Endothelial cell of umbilical vein (primary cell): ENCODE measurements around the gene PPP1R7. TPM values are rescaled to one million over a fixed set of nuclear protein-coding genes. Genes with fewer than 3 reads are reported as not detected.

Experiments used
- BruUV-seq: library from RNA; stranded (reverse); fragments of 400-500 nt; replicated peaks from 2 replicates; lab custom pipeline; 2021; lab: Mats Ljungman, UMichigan
- CTCF ChIA-PET: fragments of 300-600, 350-600 bp; sonication (Branson Sonifier 250); formaldehyde crosslinking; loops from one replicate; lab custom pipeline; 2021; ENCODE audit warnings: antibody characterized with exemption, inconsistent platforms; lab: Charles Lee
- POLR2A ChIA-PET: fragments of 300-600, 350-600 bp; sonication (Branson Sonifier 250); formaldehyde crosslinking; loops from one replicate; lab custom pipeline; 2021; ENCODE audit warnings: antibody characterized with exemption, inconsistent platforms; lab: Charles Lee
- DNase-seq: peaks from one replicate; pipeline ENCODE4 v3.0.0-alpha.2; 2011; ENCODE audit warnings: low read depth, low spot score
- FAIRE-seq: peaks from 2 replicates; lab custom pipeline; 2011; peaks lifted over from hg19 to GRCh38; lab: Jason Lieb, UNC
- H2AFZ ChIP-seq: 2 replicates; pipeline ENCODE4 v1.6.0; 2012; ENCODE audit warnings: low read depth, low read length, control low read depth, inconsistent platforms
- H3K27ac ChIP-seq: 2 replicates; pipeline ENCODE4 v1.5.1; 2011; ENCODE audit warnings: low read depth, mild to moderate bottlenecking, control low read depth, low read length, moderate library complexity; ENCODE audit not compliant: insufficient read depth
- H3K27me3 ChIP-seq, 2 experiments: 2 replicates each; pipeline versions ENCODE4 v1.6.0 to v1.6.1; 2011; ENCODE audit warnings: low read length in 2 of 2, mixed read lengths in 1 of 2; ENCODE audit not compliant: control insufficient read depth in 2 of 2, insufficient read depth in 2 of 2
- H3K36me3 ChIP-seq, 2 experiments: 2 replicates in 1 of 2; 3 replicates in 1 of 2; pipeline ENCODE4 v1.5.1; 2011; ENCODE audit warnings: low read length in 2 of 2, mild to moderate bottlenecking in 1 of 2, moderate library complexity in 1 of 2; ENCODE audit not compliant: control insufficient read depth in 2 of 2, insufficient read depth in 2 of 2; ENCODE audit errors: extremely low read depth in 1 of 2
- H3K4me1 ChIP-seq: 3 replicates; pipeline ENCODE4 v1.5.1; 2011; ENCODE audit warnings: mild to moderate bottlenecking, low read length; ENCODE audit not compliant: control insufficient read depth, insufficient read depth; ENCODE audit errors: extremely low read depth
- H3K4me2 ChIP-seq: 2 replicates; pipeline ENCODE4 v1.6.1; 2011; ENCODE audit warnings: low read length, control low read depth, mixed read lengths; ENCODE audit not compliant: insufficient read depth
- H3K4me3 ChIP-seq, 3 experiments: fragments of 200-600 bp in 1 of 3; sonication (generic), shearing (Covaris generic) in 1 of 3; replicated peaks in 1 of 3; 2 replicates each; pipeline ENCODE4 v1.5.1; 2011 to 2016; ENCODE audit warnings: control low read depth in 3 of 3, low read length in 3 of 3, mild to moderate bottlenecking in 2 of 3, inconsistent platforms in 1 of 3, low read depth in 1 of 3, moderate library complexity in 1 of 3; ENCODE audit not compliant: insufficient read depth in 1 of 3
- H3K79me2 ChIP-seq: 2 replicates; pipeline ENCODE4 v1.6.0; 2012; ENCODE audit warnings: low read length, inconsistent platforms; ENCODE audit not compliant: control insufficient read depth, insufficient read depth
- H3K9ac ChIP-seq: replicated peaks from 2 replicates; pipeline ENCODE3; 2011; ENCODE audit warnings: low read length, control low read depth; ENCODE audit not compliant: insufficient read depth; ENCODE audit errors: extremely low read depth
- H3K9me1 ChIP-seq: replicated peaks from 3 replicates; pipeline ENCODE4 v1.6.0; 2011; ENCODE audit warnings: mild to moderate bottlenecking, low read length; ENCODE audit not compliant: control insufficient read depth, insufficient read depth; ENCODE audit errors: extremely low read depth
- H3K9me3 ChIP-seq: replicated peaks from 2 replicates; pipeline ENCODE4 v1.5.1; 2012; ENCODE audit warnings: low read length, inconsistent platforms; ENCODE audit not compliant: control insufficient read depth, insufficient read depth
- H4K20me1 ChIP-seq: replicated peaks from 2 replicates; pipeline ENCODE3; 2011; ENCODE audit warnings: mild to moderate bottlenecking, low read length; ENCODE audit not compliant: control insufficient read depth, insufficient read depth; ENCODE audit errors: extremely low read depth
- EZH2 ChIP-seq: IDR thresholded peaks from 2 replicates; pipeline ENCODE4 v1.6.1; 2012; ENCODE audit warnings: borderline replicate concordance, low read depth, mild to moderate bottlenecking, moderate library complexity, low read length, inconsistent platforms; ENCODE audit not compliant: severe bottlenecking
- FOS ChIP-seq: IDR thresholded peaks from 2 replicates; pipeline ENCODE4 v1.6.1; 2011; ENCODE audit warnings: mild to moderate bottlenecking, low read length, moderate library complexity, borderline replicate concordance; ENCODE audit not compliant: insufficient read depth
- GATA2 ChIP-seq: IDR thresholded peaks from 2 replicates; pipeline ENCODE4 v1.7.0; 2011; ENCODE audit warnings: low read depth, mild to moderate bottlenecking, moderate library complexity, mixed read lengths, low read length; ENCODE audit not compliant: insufficient read length, insufficient read depth
- JUN ChIP-seq: IDR thresholded peaks from 2 replicates; pipeline ENCODE4 v1.6.1; 2011; ENCODE audit warnings: borderline replicate concordance, low read depth; ENCODE audit not compliant: insufficient read length, insufficient read depth
- MYC ChIP-seq: IDR thresholded peaks from one replicate; pipeline ENCODE4 v1.6.1; 2011; ENCODE audit warnings: mild to moderate bottlenecking, low read depth, low read length
- POLR2A ChIP-seq: IDR thresholded peaks from 2 replicates; pipeline ENCODE4 v1.6.1; 2012; ENCODE audit warnings: low read depth, mild to moderate bottlenecking, control low read depth, low read length
- POLR2AphosphoS5 ChIP-seq: IDR thresholded peaks from 2 replicates; pipeline ENCODE4 v1.6.1; 2012; ENCODE audit warnings: low read depth, mild to moderate bottlenecking, control low read depth, low read length, moderate library complexity; ENCODE audit not compliant: insufficient read depth
- dilution Hi-C: fragments of 300-500 bp; cut with MboI; formaldehyde crosslinking; loops from one replicate; pipeline ENCODE4 v1.15.0; 2019; ENCODE audit warnings: low sequenced_read_pairs; ENCODE audit not compliant: extremely low pct_ligation_motif_present
- intact Hi-C: fragments of 100-400 bp; cut with micrococcal nuclease; formaldehyde crosslinking; loops from one replicate; pipeline ENCODE4 v1.10.0; 2022
- polyA plus RNA-seq, 4 experiments: library from polyadenylated mRNA; depleted of rRNA in 3 of 4; stranded (reverse) in 3 of 4; unstranded in 1 of 4; fragments of >200 nt; gene quantifications; 2 replicates each; pipeline versions ENCODE4 v1.2.1 to v1.2.3, GENCODE V29; 2011 to 2012; ENCODE audit warnings: missing spikeins in 1 of 4
- total RNA-seq: library from RNA; stranded (reverse); gene quantifications from 2 replicates; pipeline ENCODE4 v1.2.3, GENCODE V29; 2021
- TF ChIP-seq, protein P1 (sequence below), 2 donors: IDR thresholded peaks; 1 replicate in 1 of 2; 2 replicates in 1 of 2; pipeline ENCODE4 v1.5.1; 2011; ENCODE audit warnings: low read length in 2 of 2, mild to moderate bottlenecking in 2 of 2, moderate library complexity in 2 of 2, control low read depth in 1 of 2, inconsistent platforms in 1 of 2, low read depth in 1 of 2; ENCODE audit not compliant: insufficient read depth in 1 of 2; ENCODE audit errors: extremely low read depth in 1 of 2
- TF ChIP-seq, protein P2 (sequence below): IDR thresholded peaks from 2 replicates; pipeline ENCODE4 v1.6.1; 2011; ENCODE audit not compliant: insufficient read depth, insufficient read length

The PPP1R7 gene
- total and polyA plus RNA-seq, 2 donors (not counting 3 experiments of a cell fraction or from before 2014, with no cell fraction given) = 30.3 to 60.8 TPM

DNA sequence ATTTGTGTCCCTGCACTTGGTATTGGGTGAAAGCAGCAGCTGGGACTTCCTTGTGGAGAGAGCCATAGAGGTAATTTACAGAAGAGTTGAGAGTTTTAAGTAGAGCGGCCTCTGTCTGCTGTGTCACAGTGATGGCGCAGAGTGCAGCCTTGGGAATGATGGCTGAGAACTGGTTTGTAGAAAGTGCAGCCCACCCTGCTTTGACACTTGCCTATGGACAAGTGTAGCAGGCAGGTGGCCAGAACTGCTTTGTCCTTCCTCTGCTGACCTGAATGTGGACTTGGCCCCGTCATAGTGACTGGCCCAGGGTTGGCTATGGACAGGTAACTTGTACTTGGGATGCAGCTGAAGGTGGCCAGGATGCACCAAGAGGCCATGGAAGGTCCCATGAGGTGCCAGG is 31.9 kb downstream of the PPP1R7 start:
- H3K36me3 ChIP-seq = peaks cover 4 to 7% of the 10 kb centered on the region in 2 experiments
- no TSS peak for BruUV-seq
- no peak overlapping the region for H3K27ac ChIP-seq
- POLR2A ChIA-PET = no interaction called here
- DNase-seq (no peak), FAIRE-seq (no peak)
- H4K20me1 ChIP-seq = no peaks in the 10 kb centered on the region
- H3K9me1 ChIP-seq = no peaks in the 10 kb centered on the region
- no peaks in the 10 kb centered on the region for H3K4me1 ChIP-seq
- no peak overlapping the region for H3K9ac ChIP-seq
- no peak overlapping the region for H3K4me2 ChIP-seq
- H3K9me3 ChIP-seq = no peaks in the 10 kb centered on the region
- no peak overlapping the region for H3K4me3 ChIP-seq
- no peak overlapping the region for H2AFZ ChIP-seq
- TF ChIP-seq MYC (no peak), GATA2 (no peak), FOS (no peak), POLR2AphosphoS5 (no peak), JUN (no peak), EZH2 (no peak), POLR2A (no peak)
- TF ChIP-seq, protein P1, sequence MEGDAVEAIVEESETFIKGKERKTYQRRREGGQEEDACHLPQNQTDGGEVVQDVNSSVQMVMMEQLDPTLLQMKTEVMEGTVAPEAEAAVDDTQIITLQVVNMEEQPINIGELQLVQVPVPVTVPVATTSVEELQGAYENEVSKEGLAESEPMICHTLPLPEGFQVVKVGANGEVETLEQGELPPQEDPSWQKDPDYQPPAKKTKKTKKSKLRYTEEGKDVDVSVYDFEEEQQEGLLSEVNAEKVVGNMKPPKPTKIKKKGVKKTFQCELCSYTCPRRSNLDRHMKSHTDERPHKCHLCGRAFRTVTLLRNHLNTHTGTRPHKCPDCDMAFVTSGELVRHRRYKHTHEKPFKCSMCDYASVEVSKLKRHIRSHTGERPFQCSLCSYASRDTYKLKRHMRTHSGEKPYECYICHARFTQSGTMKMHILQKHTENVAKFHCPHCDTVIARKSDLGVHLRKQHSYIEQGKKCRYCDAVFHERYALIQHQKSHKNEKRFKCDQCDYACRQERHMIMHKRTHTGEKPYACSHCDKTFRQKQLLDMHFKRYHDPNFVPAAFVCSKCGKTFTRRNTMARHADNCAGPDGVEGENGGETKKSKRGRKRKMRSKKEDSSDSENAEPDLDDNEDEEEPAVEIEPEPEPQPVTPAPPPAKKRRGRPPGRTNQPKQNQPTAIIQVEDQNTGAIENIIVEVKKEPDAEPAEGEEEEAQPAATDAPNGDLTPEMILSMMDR (IDR thresholded peaks at IDR 0.05; ENCODE audit: extremely low read depth in 1 of 2, insufficient read depth in 1 of 2, low read depth in 1 of 2, low read length in 2 of 2) = no peak
- TF ChIP-seq, protein P2, sequence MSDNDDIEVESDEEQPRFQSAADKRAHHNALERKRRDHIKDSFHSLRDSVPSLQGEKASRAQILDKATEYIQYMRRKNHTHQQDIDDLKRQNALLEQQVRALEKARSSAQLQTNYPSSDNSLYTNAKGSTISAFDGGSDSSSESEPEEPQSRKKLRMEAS = no peak
- H3K79me2 ChIP-seq = no peaks in the 10 kb centered on the region
- no peaks in the 10 kb centered on the region for H3K27me3 ChIP-seq
- CTCF ChIA-PET = interaction anchor here (1.4 kb wide), 1 partner anchor 9 kb away, joined by 5 read pairs; no protein-coding TSS in a partner anchor
- intact Hi-C loops = no loop called here
- dilution Hi-C loops = no loop called here
